Transverse colon (tissue), 4 donors: Measurements from ENCODE around the gene DEFB131A.
"Not testable (repeated sequence)": the region's sequence is repeated elsewhere in the genome, so short reads cannot be mapped to it uniquely, and the experiment has no call there.

ENCODE experiments used
- POLR2AphosphoS5 ChIP-seq, 3 donors: sonication (generic); formaldehyde crosslinking; IDR thresholded peaks; one replicate each; pipeline ENCODE4 v1.6.1; 2016; ENCODE audit warnings: antibody characterized with exemption in 3 of 3
- TF ChIP-seq, protein P1 (sequence below), 5 experiments: fragments of 200-600 bp in 3 of 5; fragments of 450-650 bp in 2 of 5; sonication (generic) in 3 of 5; IDR thresholded peaks; 1 replicate in 2 of 5; 2 replicates in 3 of 5; pipeline ENCODE4 v1.5.1; 2016 to 2017; ENCODE audit warnings: antibody characterized with exemption in 5 of 5, inconsistent platforms in 3 of 5, mild to moderate bottlenecking in 2 of 5, moderate library complexity in 1 of 5

GRCh38 chr4:9497575-9498467 lies 53.6 kb downstream of the DEFB131A start:
- TF ChIP-seq, protein P1, sequence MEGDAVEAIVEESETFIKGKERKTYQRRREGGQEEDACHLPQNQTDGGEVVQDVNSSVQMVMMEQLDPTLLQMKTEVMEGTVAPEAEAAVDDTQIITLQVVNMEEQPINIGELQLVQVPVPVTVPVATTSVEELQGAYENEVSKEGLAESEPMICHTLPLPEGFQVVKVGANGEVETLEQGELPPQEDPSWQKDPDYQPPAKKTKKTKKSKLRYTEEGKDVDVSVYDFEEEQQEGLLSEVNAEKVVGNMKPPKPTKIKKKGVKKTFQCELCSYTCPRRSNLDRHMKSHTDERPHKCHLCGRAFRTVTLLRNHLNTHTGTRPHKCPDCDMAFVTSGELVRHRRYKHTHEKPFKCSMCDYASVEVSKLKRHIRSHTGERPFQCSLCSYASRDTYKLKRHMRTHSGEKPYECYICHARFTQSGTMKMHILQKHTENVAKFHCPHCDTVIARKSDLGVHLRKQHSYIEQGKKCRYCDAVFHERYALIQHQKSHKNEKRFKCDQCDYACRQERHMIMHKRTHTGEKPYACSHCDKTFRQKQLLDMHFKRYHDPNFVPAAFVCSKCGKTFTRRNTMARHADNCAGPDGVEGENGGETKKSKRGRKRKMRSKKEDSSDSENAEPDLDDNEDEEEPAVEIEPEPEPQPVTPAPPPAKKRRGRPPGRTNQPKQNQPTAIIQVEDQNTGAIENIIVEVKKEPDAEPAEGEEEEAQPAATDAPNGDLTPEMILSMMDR (IDR thresholded peaks at IDR 0.05) = not testable (repeated sequence)
- not testable (repeated sequence) for TF ChIP-seq POLR2AphosphoS5 (IDR thresholded peaks at IDR 0.05)
